Skeletal muscle tissue (tissue), 4 donors: Measurements from ENCODE around the gene KIFC1. TPM values are rescaled to one million over a fixed set of nuclear protein-coding genes. Genes with fewer than 3 reads are reported as not detected.

ENCODE experiments used
- H3K27ac ChIP-seq: one replicate; pipeline ENCODE4 v1.7.0; 2013; ENCODE audit warnings: mild to moderate bottlenecking, low read depth, low read length, inconsistent platforms
- H3K27me3 ChIP-seq, 3 donors: one replicate each; pipeline ENCODE4 v1.7.0; 2013; ENCODE audit warnings: low read length in 3 of 3; ENCODE audit not compliant: control insufficient read depth in 3 of 3, insufficient read depth in 3 of 3
- H3K36me3 ChIP-seq, 3 donors: one replicate each; pipeline ENCODE4 v1.7.0; 2013; ENCODE audit warnings: low read length in 3 of 3; ENCODE audit not compliant: control insufficient read depth in 3 of 3, insufficient read depth in 3 of 3
- H3K4me1 ChIP-seq, 3 donors: one replicate each; pipeline ENCODE4 v1.7.0; 2013; ENCODE audit warnings: low read length in 3 of 3, mild to moderate bottlenecking in 3 of 3; ENCODE audit not compliant: control insufficient read depth in 3 of 3, insufficient read depth in 3 of 3
- H3K4me3 ChIP-seq, 3 donors: one replicate each; pipeline ENCODE4 v1.7.0; 2013; ENCODE audit warnings: low read length in 3 of 3
- H3K9ac ChIP-seq, 3 donors: one replicate each; pipeline ENCODE4 v1.7.0; 2013; ENCODE audit warnings: low read length in 3 of 3, mild to moderate bottlenecking in 3 of 3, moderate library complexity in 2 of 3, low read depth in 1 of 3
- H3K9me3 ChIP-seq, 3 donors: one replicate each; pipeline ENCODE4 v1.7.0; 2013; ENCODE audit warnings: low read length in 3 of 3; ENCODE audit not compliant: control insufficient read depth in 3 of 3
- total RNA-seq: library from RNA; depleted of rRNA; stranded (reverse); fragments of >200 nt; gene quantifications from one replicate; pipeline ENCODE4 v1.2.3, GENCODE V29; 2014
- donor health status: Osteomylitis.

KIFC1 gene
- total RNA-seq, 1 donor from 2014 or later = 12.0 TPM

- Histone ChIP-seq H3K27me3 (peaks cover 0 to 24% (median 0%) of the 10 kb centered on the region in 3 donors), H3K9ac (peak overlapping the region; percentile 68 to 86 (median 83)), H3K36me3 (no peaks in the 10 kb centered on the region), H3K4me1 (peaks cover 33 to 37% (median 35%) of the 10 kb centered on the region in 3 donors), H3K27ac (peak overlapping the region; percentile 80), H3K9me3 (no peaks in the 10 kb centered on the region), H3K4me3 (peak overlapping the region; percentile 66 to 79 (median 78))
These were observed 34.3 kb downstream of the KIFC1 start for GRCh38 chr6:33425668-33426577.

DNA sequence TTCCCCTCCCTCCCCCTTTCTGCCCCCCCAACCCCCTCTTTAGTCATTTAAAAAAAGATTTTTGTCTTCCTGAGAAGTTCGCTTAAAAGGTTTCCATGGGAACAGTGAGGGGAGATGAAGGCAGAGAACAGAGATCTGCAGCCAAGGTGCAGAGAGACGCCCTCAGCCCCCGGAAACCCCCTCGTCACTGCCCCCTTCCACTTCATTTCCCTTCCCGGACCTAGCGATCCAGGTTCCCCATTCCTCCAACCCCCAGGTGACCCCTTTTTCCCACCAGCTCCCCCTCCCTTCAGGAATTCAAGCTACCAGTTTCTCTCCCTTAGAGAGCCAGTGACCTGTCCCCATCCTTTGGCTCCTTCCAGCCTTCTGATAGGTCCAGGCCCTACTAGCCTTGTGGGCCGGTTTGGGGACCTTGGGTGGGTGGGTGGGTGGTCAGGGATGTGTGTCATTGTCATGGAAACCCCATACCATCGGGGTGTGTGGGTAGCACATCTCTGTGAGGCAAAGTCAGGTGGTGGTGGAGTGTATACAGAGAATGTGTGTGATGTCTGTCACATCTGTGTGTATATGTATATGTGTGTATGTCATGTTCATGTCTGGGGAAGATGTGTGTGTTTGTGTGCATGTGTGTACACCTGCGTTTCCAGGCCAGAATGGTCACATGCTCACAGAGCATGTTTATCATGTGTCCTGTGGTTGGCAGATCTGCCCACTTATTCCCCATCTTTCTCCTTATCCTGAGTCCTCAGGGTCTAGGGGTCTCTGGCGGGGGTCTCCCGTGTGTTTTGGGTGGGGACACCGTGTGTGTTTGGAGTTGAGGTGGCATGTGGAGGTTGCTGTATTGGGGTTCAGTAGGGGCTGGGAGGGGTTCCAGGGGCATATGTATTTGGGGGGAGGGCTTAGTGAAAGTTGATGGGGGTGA, 35.2 kb downstream of the KIFC1 start:
- H3K4me3 ChIP-seq = peak overlapping the region; percentile 68 to 78 (median 78)
- no peaks in the 10 kb centered on the region for H3K9me3 ChIP-seq
- peak overlapping the region; percentile 80 for H3K27ac ChIP-seq
- peak overlapping the region in 2 of 3 donors; percentile 45 to 75 for H3K9ac ChIP-seq
- H3K36me3 ChIP-seq = no peaks in the 10 kb centered on the region
- peaks cover 35 to 37% (median 37%) of the 10 kb centered on the region in 3 donors for H3K4me1 ChIP-seq
- H3K27me3 ChIP-seq = peaks cover 0 to 24% (median 0%) of the 10 kb centered on the region in 3 donors

- Histone ChIP-seq H3K27me3 (peaks cover 0 to 24% (median 0%) of the 10 kb centered on the region in 3 donors), H3K36me3 (no peaks in the 10 kb centered on the region), H3K4me1 (peaks cover 35 to 37% (median 37%) of the 10 kb centered on the region in 3 donors), H3K4me3 (peak overlapping the region; percentile 68 to 78 (median 75)), H3K9ac (peak overlapping the region; percentile 45 to 75 (median 61)), H3K9me3 (no peaks in the 10 kb centered on the region), H3K27ac (peak overlapping the region; percentile 25)
These were observed 36.1 kb downstream of the KIFC1 start for GRCh38 chr6:33427585-33428223.

DNA sequence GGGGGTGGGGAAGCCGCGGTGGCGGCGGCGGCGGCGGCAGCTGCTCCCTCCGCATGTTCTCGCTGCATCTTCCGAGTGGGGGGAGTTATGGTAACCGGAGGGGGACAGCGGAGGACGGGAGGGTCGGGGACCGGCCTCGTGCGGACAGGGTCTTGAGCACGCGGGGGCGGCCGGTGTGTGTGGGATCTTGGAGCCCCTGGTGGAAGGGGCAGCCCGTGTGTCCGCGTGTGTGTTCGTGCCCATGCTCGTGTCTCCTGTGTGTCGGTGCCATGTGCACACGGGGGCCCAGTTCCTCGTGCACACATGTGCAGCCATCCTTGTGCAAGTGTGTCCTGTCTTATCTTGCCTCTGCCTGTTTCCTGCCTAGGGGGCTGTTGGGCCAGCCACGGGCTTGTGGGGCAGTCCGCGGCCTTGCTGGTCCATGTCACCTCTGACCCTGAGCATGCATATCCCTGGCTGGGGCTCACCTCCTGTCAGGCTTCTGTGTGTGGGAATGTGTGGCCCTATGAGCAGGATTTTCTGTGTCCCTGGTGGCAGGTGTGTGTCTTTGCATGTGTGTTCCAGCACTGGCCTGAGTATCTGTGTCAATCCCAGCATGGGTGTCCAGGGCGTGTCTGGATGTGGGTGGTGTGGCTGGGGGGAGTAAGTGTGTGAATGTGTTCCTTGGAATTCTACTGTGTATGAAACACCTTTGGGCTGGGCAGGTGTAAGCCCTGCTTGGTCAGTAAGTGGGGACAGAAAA, 36.8 kb downstream of the KIFC1 start:
- Histone ChIP-seq H3K4me3 (peak overlapping the region; percentile 24 to 63 (median 62)), H3K36me3 (no peaks in the 10 kb centered on the region), H3K27ac (peak overlapping the region; percentile 13), H3K9ac (peak overlapping the region in 1 of 3 donors; percentile 60), H3K9me3 (no peaks in the 10 kb centered on the region), H3K27me3 (peaks cover 0 to 23% (median 0%) of the 10 kb centered on the region in 3 donors), H3K4me1 (peaks cover 37 to 41% (median 40%) of the 10 kb centered on the region in 3 donors)

GRCh38 chr6:33428966-33429749, 37.5 kb downstream of the KIFC1 start:
- Histone ChIP-seq H3K27me3 (peaks cover 0 to 15% (median 0%) of the 10 kb centered on the region in 3 donors), H3K27ac (peak overlapping the region; percentile 13), H3K4me3 (no peak overlapping the region), H3K36me3 (no peaks in the 10 kb centered on the region), H3K9ac (peak overlapping the region in 1 of 3 donors; percentile 3), H3K4me1 (peaks cover 40 to 48% (median 46%) of the 10 kb centered on the region in 3 donors), H3K9me3 (no peaks in the 10 kb centered on the region)

GRCh38 chr6:33429750-33430052, 38.1 kb downstream of the KIFC1 start:
- Histone ChIP-seq H3K9ac (no peak overlapping the region), H3K27me3 (peaks cover 0 to 11% (median 0%) of the 10 kb centered on the region in 3 donors), H3K9me3 (no peaks in the 10 kb centered on the region), H3K36me3 (no peaks in the 10 kb centered on the region), H3K4me3 (no peak overlapping the region), H3K27ac (no peak overlapping the region), H3K4me1 (peaks cover 35 to 43% (median 42%) of the 10 kb centered on the region in 3 donors)

- Histone ChIP-seq H3K9me3 (no peaks in the 10 kb centered on the region), H3K4me1 (peaks cover 29 to 37% (median 35%) of the 10 kb centered on the region in 3 donors), H3K27me3 (peaks cover 0 to 5% (median 0%) of the 10 kb centered on the region in 3 donors), H3K36me3 (peaks cover 0 to 1% (median 0%) of the 10 kb centered on the region in 3 donors), H3K27ac (no peak overlapping the region), H3K9ac (no peak overlapping the region), H3K4me3 (no peak overlapping the region)
These were observed 38.7 kb downstream of the KIFC1 start for GRCh38 chr6:33430334-33430733.

GRCh38 chr6:33430991-33431879, 39.6 kb downstream of the KIFC1 start:
- no peak overlapping the region for H3K27ac ChIP-seq
- peaks cover 0 to 6% (median 0%) of the 10 kb centered on the region in 3 donors for H3K36me3 ChIP-seq
- H3K4me3 ChIP-seq = no peak overlapping the region
- no peaks in the 10 kb centered on the region for H3K9me3 ChIP-seq
- peaks cover 0 to 5% (median 0%) of the 10 kb centered on the region in 3 donors for H3K27me3 ChIP-seq
- peaks cover 28 to 34% (median 34%) of the 10 kb centered on the region in 3 donors for H3K4me1 ChIP-seq
- no peak overlapping the region for H3K9ac ChIP-seq
